HG03575 (cell line): ENCODE measurements around the gene ARHGAP6.
"Not testable (repeated sequence)": the region's sequence is repeated elsewhere in the genome, so short reads cannot be mapped to it uniquely, and the experiment has no call there.

Experiments
- ATAC-seq: cut with Tn5 transposase; IDR thresholded peaks from one replicate; pipeline ENCODE4 v1.9.1; 2021; ENCODE audit not compliant: unreplicated experiment, insufficient number of reproducible peaks, low FRiP score; ENCODE audit errors: extremely low read depth

The ARHGAP6 gene

GRCh38 chrX:11580789-11581188 is 84.9 kb downstream of the ARHGAP6 start:
- ATAC-seq: no peak

DNA sequence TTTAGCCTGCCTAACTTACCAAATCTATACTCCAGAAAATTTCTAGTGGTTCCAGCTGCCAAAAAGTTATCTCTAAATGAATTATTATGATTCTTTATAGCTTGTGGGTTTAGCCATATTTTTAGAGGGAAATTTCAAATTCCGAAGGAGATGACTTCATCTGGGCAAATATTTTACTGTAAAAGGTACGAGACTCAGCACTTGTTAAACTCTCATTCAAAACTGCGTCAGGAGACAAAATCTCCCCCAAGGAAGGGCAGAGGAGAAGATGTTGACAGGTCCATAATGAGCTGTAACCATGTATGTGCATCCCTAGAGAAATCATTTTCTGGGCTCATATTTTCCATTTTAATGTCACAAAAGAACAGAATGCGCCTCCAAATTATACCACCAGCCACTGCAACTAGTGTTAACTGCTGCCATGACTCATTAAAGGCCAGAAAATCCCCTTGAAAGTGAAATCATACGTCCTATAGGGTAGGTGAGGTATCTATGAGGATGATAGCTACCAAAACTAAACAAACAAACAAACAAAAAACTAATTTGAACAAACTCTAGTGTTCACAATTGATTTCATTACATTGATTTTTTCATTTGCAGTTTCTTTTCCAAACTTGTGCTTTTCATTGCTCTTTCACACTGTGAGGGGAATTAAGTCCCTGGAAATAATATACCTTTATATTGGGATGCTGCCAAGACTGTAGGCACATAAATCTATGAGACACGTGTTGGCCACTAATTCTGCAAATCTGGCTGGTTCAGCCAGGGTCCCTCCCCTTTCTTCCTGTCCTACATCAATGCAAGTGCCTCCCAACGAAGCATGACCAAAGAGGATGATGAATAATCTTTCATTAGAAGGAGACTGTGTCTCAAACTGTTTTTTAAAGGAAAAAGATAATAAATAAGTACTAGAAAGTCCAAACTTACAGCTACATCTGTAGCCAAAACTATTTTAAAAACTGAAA is 85.8 kb downstream of the ARHGAP6 start:
- ATAC-seq: no peak

DNA sequence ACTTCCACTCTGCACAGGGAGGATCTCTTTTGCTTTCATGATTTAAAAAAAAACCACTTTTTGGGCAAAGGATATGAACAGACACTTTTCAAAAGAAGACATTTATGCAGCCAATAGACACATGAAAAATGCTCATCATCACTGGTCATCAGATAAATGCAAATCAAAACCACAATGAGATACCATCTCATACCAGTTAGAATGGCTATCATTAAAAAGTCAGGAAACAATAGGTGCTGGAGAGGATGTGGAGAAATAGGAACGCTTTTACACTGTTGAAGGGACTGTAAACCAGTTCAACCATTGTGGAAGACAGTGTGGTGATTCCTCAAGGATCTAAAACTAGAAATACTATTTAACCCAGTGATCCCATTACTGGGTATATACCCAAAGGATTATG is 87.4 kb downstream of the ARHGAP6 start:
- not testable (repeated sequence) for ATAC-seq

DNA sequence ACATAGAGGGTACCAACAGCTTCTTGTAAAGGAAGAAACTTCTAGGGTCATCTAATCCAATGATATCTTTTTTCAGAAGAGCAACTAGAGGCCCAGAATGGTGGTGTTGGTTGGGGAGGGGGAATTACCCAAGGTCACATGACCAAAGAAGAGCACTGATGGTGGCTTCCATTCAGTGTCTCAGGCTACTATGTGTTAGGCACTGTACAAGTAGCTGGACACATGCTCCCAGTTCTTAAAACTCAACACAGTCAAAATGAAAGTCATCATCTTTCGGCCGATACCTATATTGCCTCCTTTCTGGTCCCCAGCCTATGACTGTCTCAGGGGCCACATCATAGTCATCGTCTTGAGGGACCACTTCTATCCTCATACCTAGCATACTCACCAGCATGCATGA is 88.1 kb downstream of the ARHGAP6 start:
- no peak for ATAC-seq

DNA sequence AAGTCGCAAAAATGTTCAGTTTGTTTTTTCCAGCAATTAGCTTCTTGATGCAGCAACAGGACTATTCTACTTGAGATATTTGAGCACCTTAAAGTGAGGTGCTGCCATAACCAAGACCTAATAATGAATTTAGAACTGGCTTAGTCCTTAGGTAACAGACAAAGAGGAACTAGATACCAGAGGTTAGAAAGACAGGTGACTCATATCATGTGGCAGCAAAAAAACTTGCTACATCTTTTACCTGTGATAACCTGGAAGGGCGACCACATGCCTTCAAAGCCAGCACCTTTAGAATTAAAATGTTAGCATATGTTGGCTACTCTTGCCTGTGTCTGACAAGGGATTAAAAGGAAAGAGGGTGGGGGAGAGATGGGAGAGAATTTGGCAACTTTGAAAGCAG is 90.4 kb downstream of the ARHGAP6 start:
- no peak for ATAC-seq

- ATAC-seq: no peak
These were observed 98.0 kb downstream of the ARHGAP6 start for GRCh38 chrX:11567528-11568220.

DNA sequence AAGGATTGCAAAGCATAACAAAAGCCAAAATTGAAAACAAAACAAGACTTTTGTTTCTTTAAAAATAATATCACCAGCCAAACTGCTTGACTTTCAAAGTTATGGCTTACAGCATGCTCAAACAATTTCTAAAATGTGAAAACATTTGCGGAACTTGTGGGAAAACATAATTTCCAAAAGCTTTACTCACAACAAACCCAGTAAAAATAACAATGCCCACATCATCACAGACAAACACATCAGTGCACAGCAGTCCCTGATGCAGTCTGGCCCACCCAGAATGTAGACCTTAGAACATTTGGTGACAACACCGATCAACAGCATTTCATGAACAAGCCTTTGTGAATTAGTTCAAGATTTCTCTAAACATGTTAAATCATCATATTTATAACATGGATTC is 98.9 kb downstream of the ARHGAP6 start:
- no peak for ATAC-seq

- no peak for ATAC-seq
These were observed 99.5 kb downstream of the ARHGAP6 start for GRCh38 chrX:11566173-11566572.

GRCh38 chrX:11564546-11564945 is 101.2 kb downstream of the ARHGAP6 start:
- no peak for ATAC-seq

GRCh38 chrX:11562570-11562969 is 103.2 kb downstream of the ARHGAP6 start:
- no peak for ATAC-seq

DNA sequence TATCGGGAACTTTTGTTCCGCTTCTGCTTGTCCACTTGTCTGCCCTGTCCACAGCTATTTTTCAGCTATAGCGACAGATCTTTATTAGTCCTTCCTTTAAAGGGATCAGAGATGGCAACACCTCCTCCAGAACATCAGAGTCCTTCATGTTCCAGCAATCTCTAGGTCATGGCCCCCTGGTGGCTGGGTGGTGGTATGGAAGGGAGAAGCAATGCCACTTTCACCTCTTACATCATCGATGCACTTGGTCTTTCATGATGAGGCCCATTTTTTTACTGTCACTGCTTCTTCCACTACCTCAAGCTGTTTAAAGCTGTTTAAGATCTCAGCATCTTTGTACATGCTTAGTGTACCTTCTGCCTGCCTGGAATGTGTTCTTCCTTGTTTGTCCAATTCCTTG is 106.7 kb downstream of the ARHGAP6 start:
- no peak for ATAC-seq

DNA sequence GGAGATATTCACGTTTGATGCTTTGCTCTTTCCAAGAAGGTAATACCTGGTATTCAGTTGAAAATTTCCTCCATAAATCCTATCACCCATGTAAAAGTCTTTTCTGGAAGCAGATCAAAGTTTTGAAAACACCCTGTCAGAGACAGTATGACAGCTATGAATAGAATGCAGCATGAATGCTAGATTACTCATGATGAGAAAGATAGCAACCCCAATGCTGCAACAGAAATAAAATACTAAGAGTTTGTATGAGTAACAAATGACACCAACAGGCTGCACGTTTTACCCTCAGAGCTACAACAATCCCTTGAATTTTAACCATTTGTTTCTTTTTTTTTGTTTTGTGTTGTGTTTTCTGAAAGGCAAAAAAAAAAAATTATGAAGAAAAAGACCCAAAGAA is 108.6 kb downstream of the ARHGAP6 start:
- ATAC-seq: no peak

DNA sequence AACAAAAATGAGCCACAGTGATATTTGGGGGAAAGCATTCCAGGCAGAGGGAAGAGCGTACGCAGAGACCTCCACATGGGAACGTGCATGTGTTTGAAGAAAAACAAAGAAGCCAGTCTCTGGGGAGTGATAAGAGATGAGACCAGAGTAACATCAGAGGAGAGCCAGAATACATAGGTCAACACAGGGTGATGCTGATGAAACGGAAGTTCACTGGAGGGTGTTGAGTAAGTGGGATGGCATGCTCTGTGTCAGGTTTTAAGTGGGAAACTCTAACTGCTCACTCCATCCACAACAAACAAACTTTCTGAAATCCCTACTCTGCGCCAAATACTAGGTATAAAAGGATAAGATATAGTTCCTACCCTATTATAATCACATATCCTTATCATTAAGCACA is 110.0 kb downstream of the ARHGAP6 start:
- ATAC-seq: no peak

GRCh38 chrX:11553594-11553993 is 112.1 kb downstream of the ARHGAP6 start:
- ATAC-seq: no peak

DNA sequence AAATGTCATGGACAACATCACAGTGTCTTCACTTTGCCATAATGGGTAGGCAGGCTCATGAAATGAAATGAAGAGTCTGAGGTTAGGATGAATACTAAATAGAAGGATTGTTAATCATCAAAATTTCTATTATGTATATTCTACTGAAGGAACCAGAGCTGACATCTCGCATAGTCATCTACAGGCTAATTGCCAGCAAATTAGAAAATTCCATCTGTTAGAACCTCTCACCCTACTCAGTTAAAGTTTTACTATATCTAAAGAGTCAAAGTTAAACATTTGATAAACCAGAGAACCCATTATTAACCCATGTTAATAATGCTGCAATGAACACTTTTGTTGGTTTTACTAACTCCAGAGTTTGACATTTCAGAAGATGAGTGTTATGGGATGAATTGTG is 114.6 kb downstream of the ARHGAP6 start:
- no peak for ATAC-seq

- no peak for ATAC-seq
These were observed 118.8 kb downstream of the ARHGAP6 start for GRCh38 chrX:11546917-11547316.

DNA sequence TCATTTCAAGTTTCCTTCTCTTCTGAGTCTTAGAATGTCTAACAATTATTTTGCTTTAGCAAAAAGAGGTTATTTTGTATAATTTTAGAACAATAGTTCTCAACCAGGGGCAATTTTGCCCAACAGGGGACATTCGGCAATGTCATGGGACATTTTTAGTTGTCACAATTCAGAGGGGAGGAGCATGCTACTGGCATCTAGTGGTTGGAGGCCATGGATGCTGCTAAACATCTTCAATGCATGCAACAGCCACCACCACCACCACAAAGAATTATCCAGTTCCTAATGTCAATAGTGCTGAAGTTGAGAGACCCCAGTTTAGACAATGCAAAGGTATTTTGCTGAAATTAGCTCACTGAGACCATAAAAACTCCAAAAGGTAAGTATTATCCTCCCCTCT is 122.5 kb downstream of the ARHGAP6 start:
- no peak for ATAC-seq

DNA sequence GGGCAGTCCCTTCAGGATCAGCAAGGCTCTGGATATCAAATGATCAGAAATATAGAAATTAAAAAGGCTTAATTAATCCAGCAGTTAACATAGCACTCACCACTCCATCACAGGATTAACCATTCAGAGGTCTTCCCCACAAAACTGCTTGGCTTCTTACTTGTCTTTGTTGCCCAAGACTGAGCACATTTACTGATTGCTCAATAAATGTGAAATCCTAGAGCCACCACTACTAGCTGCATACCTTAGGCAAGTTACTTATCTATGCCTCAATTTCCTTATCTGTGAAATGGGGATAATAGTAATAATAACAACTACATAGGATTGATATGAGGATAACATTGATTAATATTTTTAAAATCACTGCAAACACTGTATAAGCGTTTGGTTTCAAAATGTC is 124.2 kb downstream of the ARHGAP6 start:
- ATAC-seq: no peak

DNA sequence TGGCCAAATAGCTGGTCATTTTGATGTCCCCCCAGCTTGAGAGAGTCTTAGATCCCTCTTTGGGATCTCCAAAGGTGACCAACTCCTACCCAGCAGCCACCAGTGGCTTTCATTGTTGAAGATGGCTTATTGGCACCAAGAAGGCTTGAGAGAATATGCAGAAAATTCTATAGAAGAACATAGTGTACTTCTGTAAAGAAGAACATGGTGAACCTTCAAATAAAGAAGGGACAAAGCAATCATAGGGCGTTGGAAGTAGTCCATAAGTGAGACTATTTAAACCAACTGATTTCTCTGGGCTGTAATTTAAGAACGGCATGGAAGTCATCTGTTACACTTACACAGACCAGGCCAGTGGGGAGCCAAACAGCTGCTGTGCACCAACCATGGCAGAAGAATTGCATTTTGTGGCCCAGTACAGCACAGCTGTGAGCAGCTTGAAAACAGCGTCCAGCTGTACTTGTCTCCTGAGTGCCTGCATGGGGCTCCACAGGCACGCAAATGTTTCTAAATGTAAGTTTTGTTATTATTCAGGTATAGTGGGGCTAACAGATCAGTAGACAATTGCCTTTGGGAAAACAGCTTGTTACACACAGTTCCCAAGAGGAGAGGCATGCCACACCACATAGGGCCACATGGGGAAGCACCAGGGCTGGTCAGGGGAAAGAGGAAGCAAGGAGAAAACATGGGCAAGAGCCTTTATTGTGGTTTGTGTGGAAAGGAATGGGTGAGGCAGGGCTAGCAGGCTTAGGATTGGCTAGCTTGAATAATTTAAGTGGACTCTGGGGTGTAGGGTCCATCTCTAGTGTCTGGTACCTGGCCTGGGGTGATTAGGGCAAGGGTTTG is 125.0 kb downstream of the ARHGAP6 start:
- ATAC-seq: peak; percentile 44
